ENCODE measurements around the gene DDX1.

Gene DDX1

GRCh38 chr2:15628899-15629855, 37.5 kb downstream of the DDX1 start:
- DNase-seq (ENCODE audit: low read depth in 2 of 3, low spot score in 2 of 3) = no peak

- no peak for DNase-seq (ENCODE audit: low read depth in 2 of 3, low spot score in 2 of 3)
These were observed 38.7 kb downstream of the DDX1 start for GRCh38 chr2:15630121-15630977.

GRCh38 chr2:15630978-15631719, 39.5 kb downstream of the DDX1 start:
- DNase-seq (ENCODE audit: low read depth in 2 of 3, low spot score in 2 of 3) = no peak

GRCh38 chr2:15631883-15632282, 40.2 kb downstream of the DDX1 start:
- no peak for DNase-seq (ENCODE audit: low read depth in 2 of 3, low spot score in 2 of 3)

GRCh38 chr2:15633043-15633970, 41.6 kb downstream of the DDX1 start:
- no peak for DNase-seq (ENCODE audit: low read depth in 2 of 3, low spot score in 2 of 3)

GRCh38 chr2:15633971-15634346, 42.3 kb downstream of the DDX1 start:
- DNase-seq (ENCODE audit: low read depth in 2 of 3, low spot score in 2 of 3) = no peak

GRCh38 chr2:15634846-15635490, 43.3 kb downstream of the DDX1 start:
- no peak for DNase-seq (ENCODE audit: low read depth in 2 of 3, low spot score in 2 of 3)

GRCh38 chr2:15636972-15637785, 45.5 kb downstream of the DDX1 start:
- DNase-seq (ENCODE audit: low read depth in 2 of 3, low spot score in 2 of 3) = peak in 1 of 3 experiments; percentile 17

- no peak for DNase-seq (ENCODE audit: low read depth in 2 of 3, low spot score in 2 of 3)
These were observed 47.1 kb downstream of the DDX1 start for GRCh38 chr2:15638720-15639119.

GRCh38 chr2:15639323-15640251, 47.9 kb downstream of the DDX1 start:
- no peak for DNase-seq (ENCODE audit: low read depth in 2 of 3, low spot score in 2 of 3)

GRCh38 chr2:15640261-15640711, 48.6 kb downstream of the DDX1 start:
- DNase-seq (ENCODE audit: low read depth in 2 of 3, low spot score in 2 of 3) = no peak

GRCh38 chr2:15640784-15641183, 49.1 kb downstream of the DDX1 start:
- no peak for DNase-seq (ENCODE audit: low read depth in 2 of 3, low spot score in 2 of 3)

GRCh38 chr2:15641530-15641982, 49.9 kb downstream of the DDX1 start:
- DNase-seq (ENCODE audit: low read depth in 2 of 3, low spot score in 2 of 3) = no peak

- no peak for DNase-seq (ENCODE audit: low read depth in 2 of 3, low spot score in 2 of 3)
These were observed 50.5 kb downstream of the DDX1 start for GRCh38 chr2:15642011-15642814.

- no peak for DNase-seq (ENCODE audit: low read depth in 2 of 3, low spot score in 2 of 3)
These were observed 51.3 kb downstream of the DDX1 start for GRCh38 chr2:15642815-15643500.
